ENCODE measurements around the gene GABPB2. TPM values are rescaled to one million over a fixed set of nuclear protein-coding genes. Genes with fewer than 3 reads are reported as not detected.

The GABPB2 gene
- total and polyA plus RNA-seq, 2 experiments from 2014 or later: 0.98 to 12.9 TPM

DNA sequence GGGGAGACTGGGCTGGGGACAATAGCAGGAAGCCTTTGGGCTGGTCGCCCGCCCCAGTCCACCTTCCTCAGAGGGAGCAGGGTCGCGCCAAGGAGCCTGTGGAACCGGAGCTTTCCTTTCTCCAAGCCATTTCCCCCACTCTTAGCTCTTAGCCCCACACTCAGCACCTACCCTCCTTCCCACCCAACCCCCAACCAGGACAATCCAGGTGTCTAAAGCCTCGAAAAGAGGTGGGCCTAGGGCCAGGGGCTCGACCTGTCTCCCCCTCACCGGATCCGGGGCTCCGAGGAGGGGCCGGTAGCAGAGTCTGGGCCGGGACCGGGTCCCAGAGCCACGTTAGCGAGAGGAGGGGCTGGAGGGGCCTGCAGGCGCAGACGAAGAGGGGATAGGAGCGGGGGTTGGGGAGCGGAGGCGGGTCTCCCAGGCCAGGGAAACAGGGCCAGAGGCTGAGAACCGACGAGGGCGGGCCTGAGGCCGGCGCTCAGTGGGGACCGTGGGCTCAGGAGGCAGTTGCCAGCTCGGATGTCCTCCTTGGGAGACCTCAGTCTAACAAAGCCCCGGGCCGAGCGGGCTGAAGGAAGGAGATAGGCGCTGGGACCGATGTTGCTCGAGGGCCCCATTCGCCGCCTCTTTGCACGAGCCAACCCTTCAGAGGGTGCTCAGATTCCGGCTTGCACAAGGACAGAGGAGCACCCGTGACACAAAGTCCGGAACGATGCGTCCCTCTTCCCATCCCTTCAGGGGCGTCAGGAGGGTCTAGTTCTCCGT is 74.9 kb downstream of the GABPB2 start:
- Histone ChIP-seq H3K27me3 (peaks cover 3% of the 10 kb centered on the region), H3K4me1 (ENCODE audit: insufficient read depth) (peaks cover 20% of the 10 kb centered on the region), H3K79me2 (peaks cover 7% of the 10 kb centered on the region), H3K27ac (no peak overlapping the region), H3K4me2 (peak overlapping the region; percentile 91), H3K36me3 (replicated peaks; ENCODE audit: insufficient read depth, low read depth) (no peaks in the 10 kb centered on the region), H2AFZ (peak overlapping the region; percentile 45), H3K9me3 (ENCODE audit: low read depth) (no peaks in the 10 kb centered on the region), H4K20me1 (ENCODE audit: insufficient read depth, poor library complexity, severe bottlenecking) (no peaks in the 10 kb centered on the region), H3K4me3 (peak overlapping the region; percentile 58), H3K9me2 (replicated peaks; ENCODE audit: insufficient read depth) (no peaks in the 10 kb centered on the region)
- WGBS (ENCODE audit: low lambda C conversion rate, missing lambda C conversion rate): 13% methylated on average over 40 of the region's 43 CpGs
- DNase-seq (ENCODE audit: low spot score): peak; percentile 44
- TF ChIP-seq, protein P1, sequence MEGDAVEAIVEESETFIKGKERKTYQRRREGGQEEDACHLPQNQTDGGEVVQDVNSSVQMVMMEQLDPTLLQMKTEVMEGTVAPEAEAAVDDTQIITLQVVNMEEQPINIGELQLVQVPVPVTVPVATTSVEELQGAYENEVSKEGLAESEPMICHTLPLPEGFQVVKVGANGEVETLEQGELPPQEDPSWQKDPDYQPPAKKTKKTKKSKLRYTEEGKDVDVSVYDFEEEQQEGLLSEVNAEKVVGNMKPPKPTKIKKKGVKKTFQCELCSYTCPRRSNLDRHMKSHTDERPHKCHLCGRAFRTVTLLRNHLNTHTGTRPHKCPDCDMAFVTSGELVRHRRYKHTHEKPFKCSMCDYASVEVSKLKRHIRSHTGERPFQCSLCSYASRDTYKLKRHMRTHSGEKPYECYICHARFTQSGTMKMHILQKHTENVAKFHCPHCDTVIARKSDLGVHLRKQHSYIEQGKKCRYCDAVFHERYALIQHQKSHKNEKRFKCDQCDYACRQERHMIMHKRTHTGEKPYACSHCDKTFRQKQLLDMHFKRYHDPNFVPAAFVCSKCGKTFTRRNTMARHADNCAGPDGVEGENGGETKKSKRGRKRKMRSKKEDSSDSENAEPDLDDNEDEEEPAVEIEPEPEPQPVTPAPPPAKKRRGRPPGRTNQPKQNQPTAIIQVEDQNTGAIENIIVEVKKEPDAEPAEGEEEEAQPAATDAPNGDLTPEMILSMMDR (IDR thresholded peaks at IDR 0.05; ENCODE audit: poor library complexity): no peak
- TF ChIP-seq EZH2 (IDR thresholded peaks at IDR 0.05; ENCODE audit: borderline replicate concordance) (no peak), EZH2phosphoT487 (IDR thresholded peaks at IDR 0.05; ENCODE audit: low read depth, severe bottlenecking, unreplicated experiment) (no peak)

GRCh38 chr1:151146072-151146411 is 75.5 kb downstream of the GABPB2 start:
- peak overlapping the region; percentile 91 for H3K4me2 ChIP-seq
- TF ChIP-seq, protein P1 (IDR thresholded peaks at IDR 0.05; ENCODE audit: poor library complexity): no peak
- no peak for TF ChIP-seq EZH2phosphoT487 (IDR thresholded peaks at IDR 0.05; ENCODE audit: low read depth, severe bottlenecking, unreplicated experiment)
- no peak for TF ChIP-seq EZH2 (IDR thresholded peaks at IDR 0.05; ENCODE audit: borderline replicate concordance)
- peaks cover 7% of the 10 kb centered on the region for H3K79me2 ChIP-seq
- peak; percentile 13 for DNase-seq (ENCODE audit: low spot score)
- H2AFZ ChIP-seq: peak overlapping the region; percentile 45
- no peaks in the 10 kb centered on the region for H3K9me2 ChIP-seq (replicated peaks; ENCODE audit: insufficient read depth)
- H3K4me1 ChIP-seq (ENCODE audit: insufficient read depth): peaks cover 20% of the 10 kb centered on the region
- peaks cover 3% of the 10 kb centered on the region for H3K27me3 ChIP-seq
- H3K36me3 ChIP-seq (replicated peaks; ENCODE audit: insufficient read depth, low read depth): no peaks in the 10 kb centered on the region
- no peaks in the 10 kb centered on the region for H3K9me3 ChIP-seq (ENCODE audit: low read depth)
- H3K27ac ChIP-seq: no peak overlapping the region
- WGBS (ENCODE audit: low lambda C conversion rate, missing lambda C conversion rate): 2% methylated on average over 10 of the region's 26 CpGs
- H3K4me3 ChIP-seq: peak overlapping the region; percentile 58
- H4K20me1 ChIP-seq (ENCODE audit: insufficient read depth, poor library complexity, severe bottlenecking): no peaks in the 10 kb centered on the region

- no peaks in the 10 kb centered on the region for H3K9me3 ChIP-seq (ENCODE audit: low read depth)
- peak; percentile 94 for DNase-seq (ENCODE audit: low spot score)
- no peaks in the 10 kb centered on the region for H4K20me1 ChIP-seq (ENCODE audit: insufficient read depth, poor library complexity, severe bottlenecking)
- H3K27ac ChIP-seq: peak within 1 kb of the TSS; percentile 91
- H3K79me2 ChIP-seq: peaks cover 7% of the 10 kb centered on the region
- H3K4me3 ChIP-seq: peak within 1 kb of the TSS; percentile 58
- H3K9me2 ChIP-seq (replicated peaks; ENCODE audit: insufficient read depth): no peaks in the 10 kb centered on the region
- TF ChIP-seq, protein P1 (IDR thresholded peaks at IDR 0.05; ENCODE audit: poor library complexity): no peak
- no peak for TF ChIP-seq EZH2phosphoT487 (IDR thresholded peaks at IDR 0.05; ENCODE audit: low read depth, severe bottlenecking, unreplicated experiment)
- no peak for TF ChIP-seq EZH2 (IDR thresholded peaks at IDR 0.05; ENCODE audit: borderline replicate concordance)
- no peaks in the 10 kb centered on the region for H3K36me3 ChIP-seq (replicated peaks; ENCODE audit: insufficient read depth, low read depth)
- peaks cover 20% of the 10 kb centered on the region for H3K4me1 ChIP-seq (ENCODE audit: insufficient read depth)
- 1% methylated on average over 56 of the region's 61 CpGs for WGBS (ENCODE audit: low lambda C conversion rate, missing lambda C conversion rate)
- H3K27me3 ChIP-seq: peaks cover 3% of the 10 kb centered on the region
- H3K4me2 ChIP-seq: peak within 1 kb of the TSS; percentile 91
- peak within 1 kb of the TSS; percentile 50 for H2AFZ ChIP-seq
Observed at GRCh38 chr1:151146412-151147131, 76.0 kb downstream of the GABPB2 start, which contains the start of gene SEMA6C. Gene SEMA6C (minus strand): TSS chr1:151146631. CDS start chr1:151142621, 4,010 bp downstream.

Measured in hepatocyte (in vitro differentiated cells).